Endothelial cell (in vitro differentiated cells): ENCODE measurements around the gene SSC5D. TPM values are rescaled to one million over a fixed set of nuclear protein-coding genes. Genes with fewer than 3 reads are reported as not detected.

Experiments used
- DNase-seq: peaks from one replicate; pipeline ENCODE4 v3.0.0; 2021; ENCODE audit warnings: low spot score
- H3K27ac Mint-ChIP-seq: one replicate; pipeline ENCODE4 v1.8.0; 2021; ENCODE audit warnings: mixed read lengths, inconsistent platforms; ENCODE audit not compliant: unreplicated experiment
- H3K27me3 Mint-ChIP-seq: one replicate; pipeline ENCODE4 v1.8.0; 2021; ENCODE audit warnings: mild to moderate bottlenecking, moderate library complexity, mixed read lengths, inconsistent platforms; ENCODE audit not compliant: unreplicated experiment
- H3K36me3 Mint-ChIP-seq: one replicate; pipeline ENCODE4 v1.8.0; 2021; ENCODE audit warnings: mild to moderate bottlenecking, low read depth, mixed read lengths, inconsistent platforms; ENCODE audit not compliant: unreplicated experiment
- H3K4me1 Mint-ChIP-seq: one replicate; pipeline ENCODE4 v1.8.0; 2021; ENCODE audit warnings: mild to moderate bottlenecking, mixed read lengths, inconsistent platforms; ENCODE audit not compliant: unreplicated experiment
- H3K4me3 Mint-ChIP-seq: one replicate; pipeline ENCODE4 v1.8.0; 2021; ENCODE audit warnings: mild to moderate bottlenecking, mixed read lengths, inconsistent platforms; ENCODE audit not compliant: unreplicated experiment
- H3K9me3 Mint-ChIP-seq: one replicate; pipeline ENCODE4 v1.8.0; 2021; ENCODE audit warnings: mixed read lengths, inconsistent platforms; ENCODE audit not compliant: unreplicated experiment
- CTCF ChIP-seq: fragments of 200-600 bp; sonication (generic); IDR thresholded peaks from one replicate; pipeline ENCODE4 v1.5.0; 2021; ENCODE audit warnings: antibody characterized with exemption; ENCODE audit not compliant: unreplicated experiment
- total RNA-seq: library from RNA; stranded (reverse); fragmentation: NEBNext Ultra II Directional; extraction: Animal tissue kit (Norgen Biotek cat#: 25700); gene quantifications from one replicate; pipeline ENCODE4 v1.2.1, GENCODE V29; 2021; ENCODE audit not compliant: unreplicated experiment

The SSC5D gene
- total RNA-seq, 1 donor from 2014 or later, result 0.95 TPM

GRCh38 chr19:55466241-55466614 is 22.0 kb upstream of the SSC5D start:
- Mint-ChIP-seq H3K9me3 (no peaks in the 10 kb centered on the region), H3K4me3 (no peak overlapping the region), H3K4me1 (no peaks in the 10 kb centered on the region), H3K27ac (peak overlapping the region; percentile 28), H3K27me3 (peaks cover 10% of the 10 kb centered on the region), H3K36me3 (no peaks in the 10 kb centered on the region)
- TF ChIP-seq CTCF, result no peak
- no peak for DNase-seq

GRCh38 chr19:55467236-55468053 is 20.8 kb upstream of the SSC5D start:
- no peaks in the 10 kb centered on the region for H3K9me3 Mint-ChIP-seq
- H3K4me3 Mint-ChIP-seq, result peak overlapping the region; percentile 70
- peaks cover 12% of the 10 kb centered on the region for H3K27me3 Mint-ChIP-seq
- H3K27ac Mint-ChIP-seq, result no peak overlapping the region
- peak; percentile 100 for TF ChIP-seq CTCF
- H3K36me3 Mint-ChIP-seq, result no peaks in the 10 kb centered on the region
- DNase-seq, result peak; percentile 78
- no peaks in the 10 kb centered on the region for H3K4me1 Mint-ChIP-seq

GRCh38 chr19:55468054-55468393 is 20.2 kb upstream of the SSC5D start:
- H3K9me3 Mint-ChIP-seq, result no peaks in the 10 kb centered on the region
- DNase-seq, result no peak

GRCh38 chr19:55471266-55471665 is 17.0 kb upstream of the SSC5D start:
- Mint-ChIP-seq H3K9me3 (no peaks in the 10 kb centered on the region), H3K27ac (no peak overlapping the region), H3K27me3 (peaks cover 18% of the 10 kb centered on the region), H3K4me1 (no peaks in the 10 kb centered on the region), H3K36me3 (no peaks in the 10 kb centered on the region), H3K4me3 (no peak overlapping the region)
- no peak for DNase-seq
- TF ChIP-seq CTCF, result no peak

More at GRCh38 chr19:55468054-55468393, 20.2 kb upstream of the SSC5D start:
- Mint-ChIP-seq H3K4me1 (no peaks in the 10 kb centered on the region), H3K4me3 (no peak overlapping the region), H3K36me3 (no peaks in the 10 kb centered on the region), H3K27me3 (peaks cover 10% of the 10 kb centered on the region), H3K27ac (no peak overlapping the region)
- peak; percentile 75 for TF ChIP-seq CTCF

- H3K4me1 Mint-ChIP-seq, result no peaks in the 10 kb centered on the region
- no peak for DNase-seq
- no peak for TF ChIP-seq CTCF
Measured at GRCh38 chr19:55472463-55472862, 15.8 kb upstream of the SSC5D start.

More at GRCh38 chr19:55472463-55472862, 15.8 kb upstream of the SSC5D start:
- Mint-ChIP-seq H3K36me3 (no peaks in the 10 kb centered on the region), H3K27me3 (peaks cover 15% of the 10 kb centered on the region), H3K27ac (no peak overlapping the region), H3K4me3 (no peak overlapping the region), H3K9me3 (no peaks in the 10 kb centered on the region)
